Peyer's patch (tissue), 4 donors: ENCODE data around the gene MED1.

Experiments
- CTCF ChIP-seq, 6 experiments: fragments of 450-650 bp in 4 of 6; fragments of 200-600 bp in 2 of 6; sonication (generic) in 1 of 6; IDR thresholded peaks; one replicate each; pipeline ENCODE4 v1.5.1; 2017 to 2019; ENCODE audit warnings: antibody characterized with exemption in 6 of 6, mild to moderate bottlenecking in 3 of 6, moderate library complexity in 1 of 6
- POLR2A ChIP-seq, 2 donors: fragments of 450-650 bp; IDR thresholded peaks; one replicate each; pipeline ENCODE4 v1.5.1; 2017; ENCODE audit warnings: antibody characterized with exemption in 2 of 2, mild to moderate bottlenecking in 2 of 2, moderate library complexity in 2 of 2

GRCh38 chr17:39473310-39473709, 22.2 kb upstream of the MED1 start:
- TF ChIP-seq POLR2A (IDR thresholded peaks at IDR 0.05) (no peak), CTCF (IDR thresholded peaks at IDR 0.05) (no peak)
